AG10803 (cell line): ENCODE data around the gene GSTA4.

Experiments
- DNase-seq: peaks from one replicate; pipeline ENCODE4 v3.0.0; 2010; ENCODE audit warnings: low read depth
- H3K4me3 ChIP-seq: 2 replicates; pipeline ENCODE4 v1.5.1; 2011; ENCODE audit warnings: mild to moderate bottlenecking, low read length, control low read depth
- CTCF ChIP-seq: conservative IDR thresholded peaks from 2 replicates; pipeline ENCODE4 v1.5.1; 2011; ENCODE audit warnings: mild to moderate bottlenecking, low read length, control low read depth, inconsistent platforms

The GSTA4 gene

DNA sequence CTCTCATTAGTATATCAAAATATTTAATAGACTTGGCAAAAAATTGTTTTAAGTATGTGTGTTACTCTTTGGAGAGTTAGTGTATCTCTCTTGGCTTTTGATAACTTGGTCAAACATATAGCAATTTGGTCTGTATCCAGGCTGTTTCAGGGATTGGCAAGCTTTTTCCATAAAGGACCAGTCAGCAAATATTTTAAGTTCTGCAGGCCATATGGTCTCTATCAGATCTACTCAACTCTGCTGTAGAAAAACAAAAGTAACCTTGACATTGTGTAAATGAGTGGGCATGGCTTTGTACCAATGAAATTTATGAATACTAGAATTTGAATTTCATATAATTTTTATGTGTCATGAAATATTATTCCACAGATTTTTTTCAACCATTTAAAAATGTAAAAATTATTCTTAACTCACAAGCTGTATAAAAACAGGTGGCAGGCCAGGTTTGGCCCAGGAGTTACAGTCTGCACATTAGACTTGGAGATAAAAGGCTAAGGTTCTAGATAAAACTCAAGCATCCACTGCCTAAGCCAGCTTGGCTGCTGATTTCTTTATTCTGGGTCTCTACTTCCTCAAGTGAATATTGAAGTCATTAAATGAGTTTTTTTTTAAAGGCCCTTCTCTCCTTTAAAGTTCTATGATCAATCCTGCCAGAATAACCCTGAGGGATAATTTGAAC, 13.7 kb downstream of the GSTA4 start:
- TF ChIP-seq CTCF = no peak
- no peak overlapping the region for H3K4me3 ChIP-seq
- DNase-seq = no peak

GRCh38 chr6:52976591-52977035, 18.5 kb downstream of the GSTA4 start:
- no peak overlapping the region for H3K4me3 ChIP-seq
- TF ChIP-seq CTCF = no peak
- no peak for DNase-seq

DNA sequence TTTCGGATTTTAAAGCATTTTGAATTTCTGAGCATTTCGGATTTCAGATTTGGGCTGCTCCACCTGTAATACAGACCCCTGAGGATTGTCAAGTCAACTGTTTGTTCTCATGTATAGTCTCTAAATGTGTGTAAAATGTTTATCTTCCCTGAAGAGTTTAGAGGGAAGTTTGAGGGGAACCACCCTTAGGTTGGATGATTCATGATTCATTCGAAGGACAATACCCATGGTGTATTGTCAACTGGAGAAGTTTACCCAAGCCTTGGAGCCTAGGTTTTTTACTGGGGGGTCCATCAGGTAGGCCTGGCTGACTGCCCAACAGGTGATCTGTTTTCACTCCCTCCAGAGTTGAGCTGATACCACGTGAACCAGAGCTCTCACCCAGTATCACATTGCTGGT, 18.9 kb downstream of the GSTA4 start:
- DNase-seq = no peak
- no peak overlapping the region for H3K4me3 ChIP-seq
- TF ChIP-seq CTCF = no peak

DNA sequence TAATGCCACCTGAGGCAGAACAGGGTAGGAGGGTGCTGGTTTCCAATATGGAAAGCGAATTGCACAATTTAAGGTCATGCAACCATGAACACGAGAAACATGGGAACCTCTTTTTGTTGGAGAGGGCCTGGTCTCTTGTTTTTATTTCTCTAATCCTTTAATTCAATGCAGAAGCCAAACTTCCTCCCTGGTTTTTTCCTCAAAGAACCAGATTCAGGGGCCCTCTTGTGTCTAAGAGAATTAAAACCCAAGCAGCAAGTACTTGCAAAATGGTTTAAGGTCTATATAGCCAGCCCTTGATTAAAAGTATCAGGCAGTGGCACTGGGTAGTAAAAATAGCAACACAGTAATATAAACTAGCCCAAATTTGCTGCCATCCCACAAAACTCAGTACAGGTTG, 19.5 kb downstream of the GSTA4 start:
- H3K4me3 ChIP-seq = no peak overlapping the region
- TF ChIP-seq CTCF = no peak
- DNase-seq = peak; percentile 37

DNA sequence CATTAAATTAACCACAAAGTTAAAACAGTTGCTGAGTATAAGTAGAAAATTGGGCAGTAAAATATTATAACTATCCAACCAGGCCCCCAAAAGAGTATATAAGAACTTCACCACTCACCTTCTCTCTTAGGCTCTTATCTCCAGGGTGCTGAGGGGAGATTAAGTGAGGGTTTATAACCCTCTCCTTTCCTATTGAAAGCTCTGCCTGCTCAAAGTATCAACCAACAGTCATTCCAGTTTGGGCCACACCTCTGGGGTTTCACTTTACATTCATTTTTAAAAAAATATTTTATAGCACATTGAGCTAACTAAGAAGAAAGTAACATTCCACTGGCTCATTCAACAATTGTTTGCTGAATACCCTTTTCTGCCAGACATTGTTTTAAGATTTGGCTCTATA, 22.1 kb downstream of the GSTA4 start:
- no peak overlapping the region for H3K4me3 ChIP-seq
- TF ChIP-seq CTCF = no peak
- no peak for DNase-seq

DNA sequence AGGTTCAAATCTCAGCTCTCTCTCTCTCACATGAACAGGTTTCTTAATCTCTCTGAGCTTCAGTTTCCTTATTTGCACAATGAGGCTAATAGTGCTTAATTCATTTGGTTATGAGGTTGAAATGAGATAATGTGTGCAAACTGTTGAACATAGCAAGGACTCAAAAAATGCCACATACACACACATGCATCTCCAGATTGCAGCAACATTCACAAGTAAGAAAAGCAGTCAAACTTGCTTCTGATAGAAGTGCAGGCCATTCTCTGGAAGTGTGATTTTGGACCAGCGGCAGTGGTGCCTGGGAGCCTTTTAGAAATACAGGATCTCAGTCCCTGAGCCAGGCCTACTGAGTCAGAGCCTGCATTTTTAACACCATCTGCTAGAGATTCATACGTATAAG, 25.7 kb downstream of the GSTA4 start:
- no peak for DNase-seq

More for the DNA sequence above, 25.7 kb downstream of the GSTA4 start:
- TF ChIP-seq CTCF = no peak
- H3K4me3 ChIP-seq = no peak overlapping the region
